ENCODE results near the gene SYNE2.

SYNE2 gene

DNA sequence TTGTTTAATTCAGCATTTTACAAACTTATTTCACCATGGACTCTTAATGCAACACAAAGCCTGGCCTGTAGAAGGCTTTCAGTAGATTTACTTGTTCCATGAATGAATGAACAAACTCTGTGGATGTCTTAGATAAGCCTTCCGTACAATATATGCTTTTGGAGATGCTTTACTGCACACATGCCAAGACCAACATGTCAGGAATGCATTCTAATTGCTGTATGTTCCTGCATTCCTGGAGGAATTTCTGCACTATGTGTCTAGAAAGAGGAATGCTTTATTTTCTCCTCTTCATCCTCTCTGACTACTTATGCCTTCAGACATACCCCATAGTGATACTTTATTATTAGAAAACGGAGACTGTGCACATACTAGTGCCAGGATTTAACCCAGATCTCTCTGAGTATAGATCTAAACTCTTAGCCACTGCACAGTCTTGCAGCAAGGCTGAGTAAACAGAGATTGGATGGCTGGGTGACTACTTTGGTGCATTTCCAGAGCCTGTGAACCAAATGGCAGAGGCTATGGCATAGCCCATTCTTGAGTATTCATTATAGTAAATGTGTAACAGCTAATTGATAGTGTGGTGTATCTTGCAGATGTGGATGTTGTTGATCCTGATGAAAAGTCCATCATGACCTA is 108.2 kb downstream of the SYNE2 start:
- H3K4me3 ChIP-seq (ENCODE audit: low read depth, low read length): no peak overlapping the region
- TF ChIP-seq, protein P1, sequence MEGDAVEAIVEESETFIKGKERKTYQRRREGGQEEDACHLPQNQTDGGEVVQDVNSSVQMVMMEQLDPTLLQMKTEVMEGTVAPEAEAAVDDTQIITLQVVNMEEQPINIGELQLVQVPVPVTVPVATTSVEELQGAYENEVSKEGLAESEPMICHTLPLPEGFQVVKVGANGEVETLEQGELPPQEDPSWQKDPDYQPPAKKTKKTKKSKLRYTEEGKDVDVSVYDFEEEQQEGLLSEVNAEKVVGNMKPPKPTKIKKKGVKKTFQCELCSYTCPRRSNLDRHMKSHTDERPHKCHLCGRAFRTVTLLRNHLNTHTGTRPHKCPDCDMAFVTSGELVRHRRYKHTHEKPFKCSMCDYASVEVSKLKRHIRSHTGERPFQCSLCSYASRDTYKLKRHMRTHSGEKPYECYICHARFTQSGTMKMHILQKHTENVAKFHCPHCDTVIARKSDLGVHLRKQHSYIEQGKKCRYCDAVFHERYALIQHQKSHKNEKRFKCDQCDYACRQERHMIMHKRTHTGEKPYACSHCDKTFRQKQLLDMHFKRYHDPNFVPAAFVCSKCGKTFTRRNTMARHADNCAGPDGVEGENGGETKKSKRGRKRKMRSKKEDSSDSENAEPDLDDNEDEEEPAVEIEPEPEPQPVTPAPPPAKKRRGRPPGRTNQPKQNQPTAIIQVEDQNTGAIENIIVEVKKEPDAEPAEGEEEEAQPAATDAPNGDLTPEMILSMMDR (IDR thresholded peaks at IDR 0.05; ENCODE audit: control insufficient read depth, extremely low read depth, insufficient read depth): no peak
- no peak for DNase-seq (ENCODE audit: low read depth)

DNA sequence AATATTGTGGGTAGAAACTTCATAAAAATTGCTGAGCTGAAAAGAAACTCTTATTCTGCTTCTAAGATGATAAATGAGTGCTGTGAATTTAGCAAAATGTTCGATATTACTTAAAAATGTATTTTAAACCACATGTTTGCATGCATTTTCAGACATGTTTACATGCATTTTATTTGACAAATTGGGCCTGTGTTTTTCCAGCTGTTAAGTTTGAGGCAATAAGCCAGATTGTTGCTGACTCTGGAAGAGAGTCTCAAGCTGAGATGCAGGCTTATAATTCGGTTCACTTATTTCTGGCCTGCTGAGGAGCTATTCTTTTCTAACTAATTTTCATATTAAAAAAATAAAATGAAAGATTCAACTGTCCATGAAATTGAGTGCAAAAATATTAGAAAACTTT is 110.1 kb downstream of the SYNE2 start:
- TF ChIP-seq, protein P1 (IDR thresholded peaks at IDR 0.05; ENCODE audit: control insufficient read depth, extremely low read depth, insufficient read depth): no peak
- no peak for DNase-seq (ENCODE audit: low read depth)

DNA sequence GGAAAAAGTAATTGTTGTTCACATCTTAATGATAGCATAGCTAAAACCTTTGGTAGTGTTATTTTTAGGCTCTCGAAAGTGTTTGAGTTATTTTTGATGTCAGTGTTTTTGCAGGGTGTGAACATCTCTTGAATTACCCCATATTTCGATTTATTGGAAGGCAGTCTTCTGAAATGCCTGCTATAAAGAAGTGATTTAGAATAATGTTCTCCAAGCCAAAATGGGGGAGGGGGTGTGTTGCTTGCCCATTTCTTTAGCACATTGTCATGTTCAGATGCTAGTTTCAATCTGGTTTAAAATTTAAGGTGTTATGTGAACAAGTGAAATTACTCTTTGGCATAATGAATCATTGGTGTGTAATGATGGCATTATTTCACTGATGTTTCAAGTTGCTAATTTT is 110.6 kb downstream of the SYNE2 start:
- H3K4me3 ChIP-seq (ENCODE audit: low read depth, low read length): no peak overlapping the region
- TF ChIP-seq, protein P1 (IDR thresholded peaks at IDR 0.05; ENCODE audit: control insufficient read depth, extremely low read depth, insufficient read depth): no peak
- DNase-seq (ENCODE audit: low read depth): no peak

More for the DNA sequence above, 110.1 kb downstream of the SYNE2 start:
- H3K4me3 ChIP-seq (ENCODE audit: low read depth, low read length): no peak overlapping the region

DNA sequence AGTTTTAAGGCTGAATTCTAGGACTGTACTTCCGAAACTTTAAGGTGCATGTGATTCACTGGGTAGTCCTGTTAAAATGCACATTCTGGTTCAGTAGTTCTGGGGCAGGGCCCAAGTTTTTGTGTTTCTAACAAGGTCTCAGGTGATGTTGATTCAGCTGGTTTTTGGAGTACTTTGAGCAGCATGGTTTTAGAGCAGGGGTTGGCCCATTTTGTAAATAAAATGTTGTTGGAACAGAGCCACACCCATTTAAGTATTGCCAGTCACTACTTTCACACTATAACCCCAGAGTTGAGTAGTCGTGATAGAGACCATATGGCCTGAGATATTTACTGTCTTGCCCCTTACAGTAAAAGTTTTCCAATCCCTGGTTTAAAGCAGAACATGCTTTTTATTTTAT is 111.3 kb downstream of the SYNE2 start:
- DNase-seq (ENCODE audit: low read depth): peak; percentile 55
- TF ChIP-seq, protein P1 (IDR thresholded peaks at IDR 0.05; ENCODE audit: control insufficient read depth, extremely low read depth, insufficient read depth): no peak
- H3K4me3 ChIP-seq (ENCODE audit: low read depth, low read length): no peak overlapping the region

DNA sequence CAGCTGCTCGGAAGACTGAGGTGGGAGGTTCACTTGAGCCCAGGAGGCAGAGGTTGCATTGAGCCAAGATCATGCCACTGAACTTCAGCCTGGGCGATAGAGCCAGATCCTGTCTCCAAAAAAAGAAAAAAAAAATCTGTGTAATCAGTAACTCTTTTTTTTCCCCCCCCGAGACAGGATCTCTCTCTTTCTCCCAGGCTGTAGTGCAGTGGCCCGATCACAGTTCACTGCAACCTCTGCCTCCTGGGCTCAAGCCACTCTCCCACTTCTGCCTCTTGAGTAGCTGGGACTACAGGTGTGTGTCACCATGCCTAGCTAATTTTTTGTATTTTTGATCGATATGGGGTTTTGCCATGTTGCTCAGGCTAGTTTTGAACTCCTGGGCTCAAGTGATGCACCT is 113.6 kb downstream of the SYNE2 start:
- TF ChIP-seq, protein P1 (IDR thresholded peaks at IDR 0.05; ENCODE audit: control insufficient read depth, extremely low read depth, insufficient read depth): no peak
- no peak overlapping the region for H3K4me3 ChIP-seq (ENCODE audit: low read depth, low read length)
- no peak for DNase-seq (ENCODE audit: low read depth)

DNA sequence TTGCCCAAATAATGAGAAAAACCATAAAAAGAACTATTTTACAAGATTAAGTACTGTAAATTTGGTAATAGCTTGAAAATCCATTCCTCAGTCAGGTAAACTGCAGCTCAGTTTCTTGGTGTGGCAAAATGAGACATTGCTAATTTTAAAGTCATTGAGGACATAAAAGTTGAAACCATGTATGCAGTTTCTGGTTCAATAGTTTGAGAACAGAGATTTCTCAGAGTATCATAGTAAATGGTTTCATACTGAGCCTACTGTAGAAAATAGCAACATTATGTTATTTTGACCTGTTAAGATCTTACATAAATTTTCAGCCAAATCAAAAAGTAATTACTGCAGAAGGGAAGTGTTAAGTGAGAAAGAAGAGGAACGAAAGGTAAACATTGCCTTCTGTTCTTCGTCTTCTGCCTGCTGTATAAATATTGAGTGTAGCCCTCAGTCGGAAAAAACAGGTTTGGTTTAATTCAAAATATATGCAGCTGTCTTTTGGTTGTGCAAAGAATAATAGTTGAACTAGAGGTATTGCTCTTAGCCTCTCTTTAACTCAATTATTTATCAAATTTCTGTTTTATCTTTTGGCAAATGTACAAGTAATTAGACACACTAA is 119.6 kb downstream of the SYNE2 start:
- TF ChIP-seq, protein P1 (IDR thresholded peaks at IDR 0.05; ENCODE audit: control insufficient read depth, extremely low read depth, insufficient read depth): no peak
- DNase-seq (ENCODE audit: low read depth): no peak
- H3K4me3 ChIP-seq (ENCODE audit: low read depth, low read length): no peak overlapping the region

DNA sequence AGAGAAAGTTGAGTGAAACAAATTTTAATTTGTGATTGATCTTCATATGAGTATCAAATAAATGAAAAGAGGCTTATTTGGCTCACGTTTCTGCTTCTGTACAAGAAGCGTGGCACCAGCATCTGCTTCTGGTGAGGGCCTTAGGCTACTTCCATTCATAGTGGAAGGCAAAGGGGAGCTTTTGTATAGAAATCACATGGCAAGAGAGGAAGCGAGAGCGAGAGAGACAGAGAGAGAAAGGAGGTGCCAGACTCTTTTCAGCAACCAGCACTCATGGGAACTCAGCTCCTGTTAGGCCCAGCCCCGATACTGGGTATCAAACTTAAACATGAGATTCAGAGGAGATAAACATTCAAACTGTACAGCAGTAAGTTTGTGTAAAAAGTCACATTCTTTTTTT is 121.4 kb downstream of the SYNE2 start:
- TF ChIP-seq, protein P1 (IDR thresholded peaks at IDR 0.05; ENCODE audit: control insufficient read depth, extremely low read depth, insufficient read depth): no peak
- DNase-seq (ENCODE audit: low read depth): no peak
- no peak overlapping the region for H3K4me3 ChIP-seq (ENCODE audit: low read depth, low read length)
